GM18907 (cell line): ENCODE measurements around the gene LSG1.

Experiments
- ATAC-seq: cut with Tn5 transposase; IDR thresholded peaks from one replicate; pipeline ENCODE4 v1.9.1; 2021; ENCODE audit warnings: mild to moderate bottlenecking, moderate library complexity; ENCODE audit not compliant: unreplicated experiment

The LSG1 gene

DNA sequence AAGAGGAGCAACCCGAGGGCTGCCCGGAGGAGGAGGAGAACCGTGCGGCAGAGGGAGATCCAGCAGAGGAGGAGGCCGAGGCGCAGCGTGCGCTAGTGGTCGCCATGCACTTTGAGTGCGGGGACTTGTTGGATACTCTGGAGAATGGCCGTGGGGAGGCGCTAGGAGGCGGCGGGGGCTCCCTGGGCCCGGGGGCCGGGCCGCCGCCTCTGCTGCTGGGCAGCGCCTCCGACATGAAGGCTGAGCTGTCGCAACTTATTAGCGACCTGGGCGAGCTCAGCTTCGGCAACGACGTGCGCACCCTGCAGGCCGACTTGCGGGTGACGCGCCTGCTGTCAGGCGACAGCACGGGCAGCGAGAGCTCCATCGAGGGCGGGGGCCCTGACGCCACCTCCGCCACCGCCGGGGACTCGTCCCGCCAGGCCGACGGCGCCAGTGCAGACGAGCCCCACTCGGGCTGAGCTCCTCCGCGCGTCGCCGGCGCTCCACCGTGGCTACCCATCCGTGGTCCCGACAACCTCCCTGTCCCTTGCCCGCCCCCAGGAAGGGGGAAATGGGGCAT, 15.7 kb upstream of the LSG1 start:
- ATAC-seq = peak; percentile 39

DNA sequence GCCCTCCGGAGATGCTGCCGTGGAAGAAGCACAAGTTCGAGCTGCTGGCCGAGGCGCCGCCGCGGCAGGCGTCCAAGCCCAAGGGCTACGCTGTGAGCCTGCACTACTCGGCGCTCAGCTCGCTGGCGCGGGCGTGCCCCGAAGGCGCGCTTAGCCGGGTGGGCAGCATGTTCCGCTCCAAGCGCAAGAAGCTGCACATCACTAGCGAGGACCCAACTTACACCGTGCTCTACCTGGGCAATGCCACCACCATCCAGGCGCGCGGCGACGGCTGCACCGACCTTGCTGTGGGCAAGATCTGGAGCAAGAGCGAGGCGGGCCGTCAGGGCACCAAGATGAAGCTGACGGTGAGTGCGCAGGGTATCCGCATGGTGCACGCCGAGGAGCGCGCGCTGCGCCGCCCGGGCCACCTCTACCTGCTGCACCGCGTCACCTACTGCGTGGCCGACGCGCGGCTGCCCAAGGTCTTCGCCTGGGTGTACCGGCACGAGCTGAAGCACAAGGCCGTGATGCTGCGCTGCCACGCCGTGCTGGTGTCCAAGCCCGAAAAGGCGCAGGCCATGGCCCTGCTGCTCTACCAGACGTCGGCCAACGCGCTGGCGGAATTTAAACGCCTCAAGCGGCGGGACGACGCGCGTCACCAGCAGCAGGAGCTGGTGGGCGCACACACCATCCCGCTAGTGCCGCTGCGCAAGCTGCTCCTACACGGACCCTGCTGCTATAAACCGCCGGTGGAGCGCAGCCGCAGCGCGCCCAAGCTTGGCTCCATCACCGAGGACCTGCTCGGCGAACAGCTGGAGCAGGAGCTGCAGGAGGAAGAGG, 15.0 kb upstream of the LSG1 start:
- no peak for ATAC-seq

DNA sequence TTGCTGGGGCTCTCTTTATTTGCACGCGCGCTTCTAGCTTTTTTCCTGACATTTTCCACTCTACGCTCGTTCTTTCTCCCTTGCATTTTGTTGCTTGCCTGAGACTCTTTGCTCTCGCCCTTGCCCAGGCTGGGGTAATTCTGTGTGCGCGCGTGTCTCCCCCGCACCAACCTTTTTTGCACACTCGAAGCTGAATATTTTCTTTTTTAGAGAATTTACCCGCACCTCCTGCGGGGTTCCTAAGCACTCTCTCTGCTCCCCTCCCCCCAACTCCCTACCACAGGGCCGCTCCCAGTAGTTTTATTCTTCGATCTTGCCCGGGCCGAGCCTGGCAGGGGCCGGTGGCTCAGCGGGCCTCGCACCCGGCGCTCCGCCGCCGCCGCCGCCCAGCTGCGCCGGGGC, 14.4 kb upstream of the LSG1 start:
- ATAC-seq = no peak

DNA sequence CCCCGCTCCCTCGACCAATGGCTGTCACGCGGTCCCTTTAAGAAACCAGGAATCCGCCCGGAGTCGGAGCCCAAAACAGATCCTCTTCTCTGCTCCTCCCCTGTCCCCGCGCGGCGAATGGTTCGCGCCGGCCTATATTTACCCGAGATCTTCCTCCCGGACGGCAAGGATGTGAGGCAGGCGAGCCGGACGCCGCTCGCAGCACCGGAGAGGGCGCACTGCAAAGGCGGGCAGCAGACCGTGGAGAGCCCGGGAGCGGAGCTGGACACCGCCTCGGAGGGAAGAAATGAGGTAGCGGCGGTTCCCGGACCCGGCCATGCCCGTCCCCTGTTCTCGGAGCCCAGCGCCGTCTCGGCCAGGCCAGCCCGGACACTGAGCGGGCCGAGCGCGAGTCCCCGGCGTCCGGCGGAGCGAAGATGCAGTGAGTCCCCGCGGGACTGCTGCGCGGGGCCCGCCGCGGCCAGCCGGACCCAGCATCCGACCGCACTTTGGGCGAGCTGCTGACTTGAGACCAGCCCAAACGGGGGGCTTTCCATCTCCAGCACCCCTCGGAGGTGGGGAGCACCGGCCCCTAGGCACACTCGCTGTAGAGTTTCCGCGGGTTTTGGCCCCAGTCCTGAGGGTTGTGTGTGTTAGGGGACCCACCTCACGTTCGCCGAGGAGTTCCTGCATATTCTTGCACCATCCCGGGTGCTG, 13.9 kb upstream of the LSG1 start, which contains the start of gene FAM43A:
Gene FAM43A (plus strand): TSS at position 166 of the 696 bp plus-strand sequence. CDS start 944 bp downstream, outside the sequence.
- peak; percentile 47 for ATAC-seq

DNA sequence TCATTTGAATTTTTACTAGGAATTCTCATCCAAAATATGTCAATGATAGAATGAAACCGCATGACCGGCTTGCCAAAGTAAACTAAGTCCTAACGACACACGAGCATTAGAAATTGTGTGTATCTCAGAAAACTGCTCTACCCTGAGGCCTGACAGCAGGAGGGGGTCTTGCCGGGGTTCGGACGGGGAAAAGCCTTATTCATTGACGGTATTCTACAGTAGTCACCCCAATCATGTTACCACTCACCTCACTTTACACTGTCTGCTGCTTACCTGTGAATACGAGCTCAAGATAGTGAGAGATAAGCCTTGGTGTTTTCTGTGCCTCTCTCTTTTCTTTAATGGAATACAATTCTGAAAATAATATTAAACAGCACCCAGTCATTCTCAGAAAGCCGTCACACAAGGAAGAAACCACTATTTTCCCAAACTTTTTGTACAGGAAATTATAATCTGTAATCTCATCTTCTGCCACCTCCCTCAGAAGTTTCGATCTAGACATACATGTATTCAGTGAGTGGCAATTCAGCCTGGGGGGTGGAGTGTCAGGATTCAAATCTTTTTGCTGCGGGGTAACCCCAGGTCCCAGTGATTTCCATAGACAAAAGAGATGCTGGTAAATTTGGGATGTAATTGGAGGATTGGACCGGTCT, 13.2 kb upstream of the LSG1 start:
- ATAC-seq = no peak

DNA sequence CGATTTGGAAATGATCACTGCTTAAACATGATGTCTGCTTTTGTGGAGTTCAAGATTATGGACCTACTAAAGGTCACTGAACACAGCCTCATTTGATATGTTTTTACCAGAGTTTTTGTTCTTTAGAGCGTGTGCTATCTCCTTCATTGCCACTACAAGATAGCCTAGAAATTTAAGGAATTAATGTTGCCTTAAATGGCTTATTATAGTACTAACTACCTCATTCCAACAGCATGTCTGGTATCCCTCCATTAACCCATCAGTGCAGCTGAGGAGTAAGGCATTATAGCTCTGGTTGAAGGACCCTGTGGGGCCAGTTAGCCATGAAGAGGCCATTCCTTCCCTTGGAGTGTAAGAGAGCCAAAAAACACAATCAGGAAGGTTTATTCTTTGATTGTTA, 11.4 kb upstream of the LSG1 start:
- no peak for ATAC-seq

DNA sequence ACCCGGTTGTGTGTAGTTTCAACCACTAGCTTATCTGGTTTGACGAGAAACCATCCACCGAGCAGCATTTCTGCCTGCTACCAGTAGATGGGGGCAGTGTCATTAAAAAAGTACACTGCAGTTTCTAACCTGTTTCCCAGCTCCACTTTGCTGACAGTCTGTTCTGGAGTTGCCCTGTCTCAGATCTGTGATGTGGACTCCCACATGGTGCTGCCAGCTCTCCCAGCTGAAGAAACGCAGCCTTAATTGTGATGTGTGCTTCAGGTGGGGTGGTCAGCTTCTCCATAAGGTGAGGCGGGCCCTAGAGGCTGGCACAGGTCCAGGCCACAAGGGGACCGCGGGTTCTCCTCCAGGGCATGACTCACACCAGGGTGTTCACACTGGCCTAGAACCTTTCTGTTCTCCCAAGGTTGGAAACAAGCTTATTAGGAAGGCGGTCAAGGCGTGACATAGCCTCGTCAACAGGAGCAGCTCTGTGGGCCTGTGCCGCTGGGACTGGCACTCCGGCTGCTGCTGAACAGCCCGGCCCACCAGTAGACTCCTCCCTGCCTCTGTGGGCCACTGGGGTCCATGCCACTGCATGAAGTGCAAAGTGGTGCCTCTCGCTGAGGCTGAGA, 10.8 kb upstream of the LSG1 start:
- ATAC-seq = peak; percentile 61

GRCh38 chr3:194682189-194682693, 10.2 kb upstream of the LSG1 start:
- no peak for ATAC-seq

GRCh38 chr3:194680888-194681615, 9.1 kb upstream of the LSG1 start:
- no peak for ATAC-seq

DNA sequence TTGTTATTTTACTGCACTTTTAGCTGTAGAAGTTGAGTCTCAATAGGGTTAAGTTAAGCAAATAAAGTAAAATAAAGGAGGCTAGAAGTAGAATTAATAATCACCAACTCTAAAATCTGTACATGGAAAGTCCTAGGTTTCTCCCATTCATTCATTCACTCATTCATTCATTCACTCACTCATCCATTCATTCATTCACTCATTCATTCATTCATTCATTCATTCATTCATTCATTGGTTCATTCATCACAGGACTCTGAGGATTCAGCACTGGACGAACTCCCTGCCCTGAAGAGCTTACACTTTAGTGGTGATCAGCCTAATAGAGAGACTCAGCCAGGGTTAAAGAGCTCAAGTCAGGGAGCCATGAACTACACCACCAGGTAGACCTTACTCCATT, 4.5 kb upstream of the LSG1 start:
- ATAC-seq = no peak

- ATAC-seq = no peak
Measured at GRCh38 chr3:194675680-194676079, 3.7 kb upstream of the LSG1 start.

GRCh38 chr3:194675081-194675640, 3.2 kb upstream of the LSG1 start:
- ATAC-seq = no peak

DNA sequence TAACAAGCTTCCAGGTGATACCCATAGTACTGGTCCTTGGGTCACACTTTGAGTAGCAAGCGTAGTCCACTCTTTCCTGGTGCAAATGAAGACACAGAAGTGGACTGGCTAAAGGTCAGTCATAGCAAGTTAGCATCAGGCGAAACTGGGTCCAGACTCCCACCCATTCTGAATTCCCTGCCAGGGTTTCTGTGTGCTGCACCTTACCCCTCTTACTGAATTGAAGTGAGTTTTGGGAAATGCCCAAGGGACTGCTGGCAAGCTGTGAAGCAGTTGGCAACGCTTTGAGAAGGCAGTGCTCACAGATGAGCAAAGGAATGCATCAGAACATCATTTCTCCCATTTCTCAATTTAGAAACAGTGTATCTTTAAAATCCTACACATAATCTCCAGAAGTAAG, 1.8 kb upstream of the LSG1 start:
- no peak for ATAC-seq

DNA sequence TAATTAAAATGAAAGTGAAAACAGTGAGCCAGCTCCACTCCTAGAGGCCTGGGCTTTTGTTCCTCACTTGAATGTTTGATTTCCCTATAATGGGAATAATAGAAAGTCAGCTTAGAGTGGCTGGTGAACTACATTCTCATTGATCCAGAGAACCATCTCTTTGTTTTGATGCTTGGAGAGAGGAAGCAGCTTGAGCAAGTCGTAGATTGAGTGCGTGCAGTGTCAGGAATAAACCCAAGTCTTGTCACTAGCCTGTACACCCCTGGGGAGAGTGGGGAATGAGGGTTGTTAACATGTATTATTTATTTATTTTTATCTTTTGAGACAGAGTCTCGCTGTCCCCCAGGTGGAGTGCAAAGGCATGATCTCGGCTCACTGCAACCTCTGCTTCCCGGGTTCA, 885 bp upstream of the LSG1 start:
- no peak for ATAC-seq

DNA sequence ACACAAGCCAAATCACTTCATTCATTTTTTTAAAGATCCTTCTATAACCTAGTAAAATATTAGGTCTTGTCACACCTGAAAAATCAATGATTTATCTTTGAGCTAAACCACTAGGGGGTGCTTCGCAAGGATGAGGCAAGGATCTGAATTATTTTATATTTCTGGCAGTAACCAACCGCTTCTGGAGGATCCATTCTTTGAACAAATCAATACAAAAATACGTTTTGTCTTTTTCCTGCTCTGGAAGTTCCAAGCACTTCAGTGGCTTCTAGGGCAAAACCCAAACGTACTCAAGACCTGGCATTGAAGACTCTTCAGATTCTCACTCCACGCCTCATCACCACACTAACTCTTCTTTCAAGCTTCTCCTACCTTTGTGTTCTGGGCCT, 486 bp downstream of the LSG1 start:
- ATAC-seq = peak; percentile 22

GRCh38 chr3:194667363-194667762, 4.6 kb downstream of the LSG1 start:
- no peak for ATAC-seq

GRCh38 chr3:194664857-194665256, 7.1 kb downstream of the LSG1 start:
- no peak for ATAC-seq

- no peak for ATAC-seq
Measured at GRCh38 chr3:194661946-194662345, 10.0 kb downstream of the LSG1 start.

DNA sequence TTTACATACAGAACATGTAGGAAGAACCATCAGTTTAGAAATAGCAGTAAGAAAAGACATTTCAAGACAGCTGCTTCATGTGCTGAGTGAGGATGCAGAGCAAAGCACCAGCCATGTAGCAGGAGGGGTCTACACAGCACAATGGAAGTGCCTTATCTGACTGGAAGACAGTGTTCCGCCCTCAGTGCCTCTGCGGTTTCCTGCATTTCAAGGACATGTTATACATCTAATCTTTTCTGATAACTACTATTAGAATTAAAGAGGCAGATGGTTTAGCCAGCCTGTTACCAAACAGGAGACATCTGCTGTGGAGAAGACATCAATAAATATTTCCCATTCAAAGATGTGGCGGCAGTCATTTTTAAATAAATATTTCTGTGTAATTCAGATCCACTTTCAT, 10.6 kb downstream of the LSG1 start:
- ATAC-seq = no peak

DNA sequence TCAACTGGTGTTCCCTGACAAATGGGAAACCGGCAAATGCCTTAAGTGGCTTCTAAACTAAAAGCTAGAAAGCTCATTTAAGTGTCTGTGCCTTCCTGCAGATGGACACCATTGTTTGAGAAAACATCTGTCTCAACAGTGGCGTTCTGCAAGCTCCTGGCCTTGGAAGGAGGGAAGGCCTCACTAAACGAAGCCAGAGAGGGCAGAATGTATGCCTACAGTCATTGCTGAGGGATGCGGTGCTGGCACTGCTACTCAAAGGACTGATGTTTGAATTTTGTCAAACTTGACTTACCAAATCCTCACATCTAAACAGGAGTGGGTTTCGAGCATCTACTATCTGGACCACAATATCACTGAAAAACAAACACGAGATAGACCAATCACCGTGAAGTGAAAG, 12.2 kb downstream of the LSG1 start:
- ATAC-seq = no peak
